ENCODE results near the gene NECAB3. TPM values are rescaled to one million over a fixed set of nuclear protein-coding genes. Genes with fewer than 3 reads are reported as not detected.

Gene NECAB3
- total RNA-seq: 77.0 TPM
- long read RNA-seq, transcript NECAB3-201 (12 exons, 1,989 nt): minor isoform, 10 of 81 reads
- long read RNA-seq, transcript NECAB3-202 (13 exons, 1,942 nt): major isoform, 33 of 81 reads
- long read RNA-seq, partial matches to known transcripts: 11 of 81 reads
- long read RNA-seq, other reads (novel, unspliced or antisense): 25 of 81 reads

- intact Hi-C loops (cut with DNase I): loop anchor here (2.0 kb wide), 1 partner anchor 58 kb away; no protein-coding TSS in a partner anchor
- DNase-seq (ENCODE audit: low spot score): peak; percentile 91
Measured at GRCh38 chr20:33674294-33675135, at the start of gene NECAB3. Gene NECAB3, minus strand, starts transcription at chr20:33674428. Its CDS starts 76 bp downstream, at chr20:33674352.

GRCh38 chr20:33721391-33722140, 47.3 kb upstream of the NECAB3 start:
- DNase-seq (ENCODE audit: low spot score): no peak
- intact Hi-C loops (cut with DNase I): no loop called here

- DNase-seq (ENCODE audit: low spot score): peak; percentile 95
- intact Hi-C loops (cut with DNase I): no loop called here
Measured at GRCh38 chr20:33719989-33720709, 45.9 kb upstream of the NECAB3 start, which contains the start of gene PXMP4. Gene PXMP4, minus strand, starts transcription at chr20:33720310. Its CDS starts 103 bp downstream, at chr20:33720207.

- intact Hi-C loops (cut with DNase I): no loop called here
- DNase-seq (ENCODE audit: low spot score): no peak
Measured at GRCh38 chr20:33719277-33719988, 45.2 kb upstream of the NECAB3 start.

GRCh38 chr20:33716498-33716897, 42.3 kb upstream of the NECAB3 start:
- intact Hi-C loops (cut with DNase I): no loop called here
- no peak for DNase-seq (ENCODE audit: low spot score)

- DNase-seq (ENCODE audit: low spot score): no peak
- intact Hi-C loops (cut with DNase I): no loop called here
Measured at GRCh38 chr20:33713865-33714367, 39.7 kb upstream of the NECAB3 start.

- no peak for DNase-seq (ENCODE audit: low spot score)
- intact Hi-C loops (cut with DNase I): no loop called here
Measured at GRCh38 chr20:33711446-33711738, 37.2 kb upstream of the NECAB3 start.

- no peak for DNase-seq (ENCODE audit: low spot score)
- intact Hi-C loops (cut with DNase I): no loop called here
Measured at GRCh38 chr20:33710681-33711445, 36.6 kb upstream of the NECAB3 start.

- DNase-seq (ENCODE audit: low spot score): no peak
- intact Hi-C loops (cut with DNase I): no loop called here
Measured at GRCh38 chr20:33709905-33710541, 35.8 kb upstream of the NECAB3 start.

- DNase-seq (ENCODE audit: low spot score): no peak
Measured at GRCh38 chr20:33709398-33709797, 35.2 kb upstream of the NECAB3 start.

GRCh38 chr20:33707668-33708067, 33.4 kb upstream of the NECAB3 start:
- no peak for DNase-seq (ENCODE audit: low spot score)
- intact Hi-C loops (cut with DNase I): no loop called here

More at GRCh38 chr20:33709398-33709797, 35.2 kb upstream of the NECAB3 start:
- intact Hi-C loops (cut with DNase I): no loop called here

GRCh38 chr20:33704197-33704924, 30.1 kb upstream of the NECAB3 start:
- DNase-seq (ENCODE audit: low spot score): no peak
- intact Hi-C loops (cut with DNase I): no loop called here

GRCh38 chr20:33703498-33704137, 29.4 kb upstream of the NECAB3 start:
- no peak for DNase-seq (ENCODE audit: low spot score)
- intact Hi-C loops (cut with DNase I): no loop called here

GRCh38 chr20:33702861-33703260, 28.6 kb upstream of the NECAB3 start:
- DNase-seq (ENCODE audit: low spot score): peak; percentile 82
- intact Hi-C loops (cut with DNase I): no loop called here

GRCh38 chr20:33701629-33702450, 27.6 kb upstream of the NECAB3 start:
- no peak for DNase-seq (ENCODE audit: low spot score)
- intact Hi-C loops (cut with DNase I): no loop called here

All from cardiac septum (tissue), 1 donor.